NCI-H2196 (cell line): ENCODE results near the gene PROS1.
"Not testable (repeated sequence)": the region's sequence is repeated elsewhere in the genome, so short reads cannot be mapped to it uniquely, and the experiment has no call there.

Experiments
- DNase-seq: peaks from one replicate; lab custom pipeline; 2025; ENCODE audit not compliant: unreplicated experiment; lab: John Stamatoyannopoulos, UW

The PROS1 gene

GRCh38 chr3:93878250-93879017 lies 95.3 kb downstream of the PROS1 start:
- not testable (repeated sequence) for DNase-seq

- not testable (repeated sequence) for DNase-seq
These were observed 96.3 kb downstream of the PROS1 start for GRCh38 chr3:93877427-93877826.

- not testable (repeated sequence) for DNase-seq
These were observed 100.3 kb downstream of the PROS1 start for GRCh38 chr3:93873412-93873811.

- DNase-seq = no peak
These were observed 106.3 kb downstream of the PROS1 start for GRCh38 chr3:93867425-93867824.

GRCh38 chr3:93861017-93861416 lies 112.7 kb downstream of the PROS1 start:
- DNase-seq = no peak

- no peak for DNase-seq
These were observed 118.3 kb downstream of the PROS1 start for GRCh38 chr3:93855401-93855800.

- DNase-seq = not testable (repeated sequence)
These were observed 121.5 kb downstream of the PROS1 start for GRCh38 chr3:93852228-93852627.

- peak; percentile 8 for DNase-seq
These were observed 129.7 kb downstream of the PROS1 start for GRCh38 chr3:93843981-93844380.

GRCh38 chr3:93839193-93839592 lies 134.5 kb downstream of the PROS1 start:
- not testable (repeated sequence) for DNase-seq
